Tibial nerve (tissue), 4 donors: ENCODE measurements around the gene PDGFRA. TPM values are rescaled to one million over a fixed set of nuclear protein-coding genes. Genes with fewer than 3 reads are reported as not detected.
A peak's percentile ranks its signal among the peaks of the same experiment; 100 is the strongest.

ENCODE experiments used
- DNase-seq, 2 donors: peaks; one replicate each; pipeline ENCODE4 v3.0.0-alpha.2; 2019; ENCODE audit warnings: low spot score in 2 of 2
- H3K27ac ChIP-seq, 4 donors: fragments of 200-600 bp; sonication (generic) in 3 of 4; one replicate each; pipeline ENCODE4 v1.5.1; 2017 to 2019; ENCODE audit warnings: mild to moderate bottlenecking in 1 of 4
- H3K27me3 ChIP-seq, 2 donors: fragments of 200-600 bp; sonication (generic) in 1 of 2; one replicate each; pipeline versions ENCODE4 v1.5.1 to v1.6.0; 2017 to 2019
- H3K36me3 ChIP-seq, 3 donors: fragments of 200-600 bp; sonication (generic); one replicate each; pipeline ENCODE4 v1.5.1; 2018 to 2019
- H3K4me1 ChIP-seq, 4 donors: fragments of 200-600 bp; sonication (generic) in 3 of 4; one replicate each; pipeline ENCODE4 v1.5.1; 2017 to 2019
- H3K4me3 ChIP-seq, 4 donors: fragments of 200-600 bp; sonication (generic) in 3 of 4; one replicate each; pipeline ENCODE4 v1.5.1; 2017 to 2019; ENCODE audit warnings: mild to moderate bottlenecking in 1 of 4, moderate library complexity in 1 of 4
- H3K9me3 ChIP-seq, 4 donors: fragments of 200-600 bp; sonication (generic) in 3 of 4; one replicate each; pipeline ENCODE4 v1.5.1; 2017 to 2019
- CTCF ChIP-seq, 5 experiments: fragments of 200-600 bp in 3 of 5; fragments of 450-650 bp in 2 of 5; sonication (generic) in 3 of 5; IDR thresholded peaks; one replicate each; pipeline ENCODE4 v1.5.1; 2016 to 2019; ENCODE audit warnings: antibody characterized with exemption in 5 of 5, mild to moderate bottlenecking in 3 of 5, moderate library complexity in 2 of 5
- EP300 ChIP-seq, 2 donors: sonication (generic); formaldehyde crosslinking; IDR thresholded peaks; one replicate each; pipeline ENCODE4 v1.6.1; 2017; ENCODE audit warnings: antibody characterized with exemption in 2 of 2, mild to moderate bottlenecking in 1 of 2
- POLR2A ChIP-seq, 2 donors: fragments of 450-650 bp; IDR thresholded peaks; one replicate each; pipeline ENCODE4 v1.6.1; 2017; ENCODE audit warnings: antibody characterized with exemption in 2 of 2, mild to moderate bottlenecking in 2 of 2, moderate library complexity in 2 of 2
- WGBS, 2 donors: methylation state at CpG; one replicate each; pipeline ENCODE4 v1.1.5; 2018; 5-methylcytosine and 5-hydroxymethylcytosine counted together
- total RNA-seq, 4 donors: library from RNA; depleted of rRNA; stranded (reverse); fragments of >200 nt; gene quantifications; one replicate each; pipeline ENCODE4 v1.1.0, GENCODE V29; 2016

The PDGFRA gene
- total RNA-seq, 4 donors from 2014 or later, result 80.4 to 103 (median 89.4) TPM

- DNase-seq, result no peak
- TF ChIP-seq POLR2A (IDR thresholded peaks at IDR 0.05) (no peak), CTCF (IDR thresholded peaks at IDR 0.05) (no peak), EP300 (IDR thresholded peaks at IDR 0.05) (no peak)
- peaks cover 0 to 7% of the 10 kb centered on the region in 2 donors for H3K27me3 ChIP-seq
- H3K4me1 ChIP-seq, result peaks cover 0 to 9% (median 4%) of the 10 kb centered on the region in 4 donors
- H3K27ac ChIP-seq, result no peak overlapping the region
- no peaks in the 10 kb centered on the region for H3K9me3 ChIP-seq
- H3K4me3 ChIP-seq, result no peak overlapping the region
- no peaks in the 10 kb centered on the region for H3K36me3 ChIP-seq
- WGBS, 2 donors, result 34 to 41% methylated on average over 4 of the region's 4 CpGs
These were observed 86.8 kb downstream of the PDGFRA start for GRCh38 chr4:54315561-54316538.

GRCh38 chr4:54317690-54318089 is 88.6 kb downstream of the PDGFRA start:
- peaks cover 0 to 5% of the 10 kb centered on the region in 2 donors for H3K27me3 ChIP-seq
- TF ChIP-seq POLR2A (IDR thresholded peaks at IDR 0.05), result no peak
- TF ChIP-seq EP300 (IDR thresholded peaks at IDR 0.05), result no peak
- TF ChIP-seq CTCF (IDR thresholded peaks at IDR 0.05), result no peak
- no peak overlapping the region for H3K27ac ChIP-seq
- DNase-seq, result no peak
- H3K4me1 ChIP-seq, result peaks cover 0 to 9% (median 4%) of the 10 kb centered on the region in 4 donors
- H3K36me3 ChIP-seq, result no peaks in the 10 kb centered on the region
- 92 to 93% methylated on average over 2 of the region's 2 CpGs for WGBS, 2 donors
- no peak overlapping the region for H3K4me3 ChIP-seq
- no peaks in the 10 kb centered on the region for H3K9me3 ChIP-seq

GRCh38 chr4:54318904-54319303 is 89.8 kb downstream of the PDGFRA start:
- H3K4me1 ChIP-seq, result peaks cover 0 to 9% (median 4%) of the 10 kb centered on the region in 4 donors
- H3K27ac ChIP-seq, result no peak overlapping the region
- no peaks in the 10 kb centered on the region for H3K36me3 ChIP-seq
- H3K9me3 ChIP-seq, result no peaks in the 10 kb centered on the region
- no peak overlapping the region for H3K4me3 ChIP-seq
- DNase-seq, result no peak
- WGBS, 2 donors, result 31 to 33% methylated on average over 5 of the region's 5 CpGs
- TF ChIP-seq EP300 (IDR thresholded peaks at IDR 0.05), result no peak
- peak in 4 of 5 experiments; percentile 33 to 56 (median 43) for TF ChIP-seq CTCF (IDR thresholded peaks at IDR 0.05)
- no peak for TF ChIP-seq POLR2A (IDR thresholded peaks at IDR 0.05)
- H3K27me3 ChIP-seq, result peaks cover 0 to 2% of the 10 kb centered on the region in 2 donors

GRCh38 chr4:54320826-54321685 is 92.0 kb downstream of the PDGFRA start:
- Histone ChIP-seq H3K4me1 (peaks cover 0 to 1% (median 0%) of the 10 kb centered on the region in 4 donors), H3K27ac (no peak overlapping the region), H3K9me3 (no peaks in the 10 kb centered on the region), H3K27me3 (no peaks in the 10 kb centered on the region), H3K4me3 (no peak overlapping the region), H3K36me3 (no peaks in the 10 kb centered on the region)
- no peak for TF ChIP-seq POLR2A (IDR thresholded peaks at IDR 0.05)
- TF ChIP-seq CTCF (IDR thresholded peaks at IDR 0.05), result no peak
- no peak for TF ChIP-seq EP300 (IDR thresholded peaks at IDR 0.05)
- WGBS, 2 donors, result 86 to 89% methylated on average over 7 of the region's 7 CpGs
- no peak for DNase-seq
